ENCODE measurements around the gene KAZN.

DNA sequence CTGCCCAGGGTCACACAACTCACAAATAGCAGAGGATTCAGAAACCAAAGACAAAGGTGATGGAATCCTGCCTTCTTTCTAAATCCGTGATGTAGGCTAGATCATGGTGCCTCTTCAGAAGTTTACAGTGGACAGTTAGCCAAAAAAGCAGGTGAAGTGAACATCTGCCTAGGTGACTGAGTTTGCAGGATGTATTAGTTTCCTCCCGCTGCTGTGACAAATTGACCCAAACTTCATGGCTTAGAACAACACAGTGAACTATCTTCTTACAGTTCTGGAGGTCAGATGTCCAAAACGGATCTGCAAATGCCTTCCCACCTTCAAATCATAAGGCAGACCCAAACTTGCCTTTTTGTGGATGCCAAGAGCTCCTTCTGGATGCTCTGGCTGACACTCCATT lies 551.9 kb downstream of the KAZN start:
- no peak for TF ChIP-seq POLR2AphosphoS5 (IDR thresholded peaks at IDR 0.05)
- TF ChIP-seq, protein P1, sequence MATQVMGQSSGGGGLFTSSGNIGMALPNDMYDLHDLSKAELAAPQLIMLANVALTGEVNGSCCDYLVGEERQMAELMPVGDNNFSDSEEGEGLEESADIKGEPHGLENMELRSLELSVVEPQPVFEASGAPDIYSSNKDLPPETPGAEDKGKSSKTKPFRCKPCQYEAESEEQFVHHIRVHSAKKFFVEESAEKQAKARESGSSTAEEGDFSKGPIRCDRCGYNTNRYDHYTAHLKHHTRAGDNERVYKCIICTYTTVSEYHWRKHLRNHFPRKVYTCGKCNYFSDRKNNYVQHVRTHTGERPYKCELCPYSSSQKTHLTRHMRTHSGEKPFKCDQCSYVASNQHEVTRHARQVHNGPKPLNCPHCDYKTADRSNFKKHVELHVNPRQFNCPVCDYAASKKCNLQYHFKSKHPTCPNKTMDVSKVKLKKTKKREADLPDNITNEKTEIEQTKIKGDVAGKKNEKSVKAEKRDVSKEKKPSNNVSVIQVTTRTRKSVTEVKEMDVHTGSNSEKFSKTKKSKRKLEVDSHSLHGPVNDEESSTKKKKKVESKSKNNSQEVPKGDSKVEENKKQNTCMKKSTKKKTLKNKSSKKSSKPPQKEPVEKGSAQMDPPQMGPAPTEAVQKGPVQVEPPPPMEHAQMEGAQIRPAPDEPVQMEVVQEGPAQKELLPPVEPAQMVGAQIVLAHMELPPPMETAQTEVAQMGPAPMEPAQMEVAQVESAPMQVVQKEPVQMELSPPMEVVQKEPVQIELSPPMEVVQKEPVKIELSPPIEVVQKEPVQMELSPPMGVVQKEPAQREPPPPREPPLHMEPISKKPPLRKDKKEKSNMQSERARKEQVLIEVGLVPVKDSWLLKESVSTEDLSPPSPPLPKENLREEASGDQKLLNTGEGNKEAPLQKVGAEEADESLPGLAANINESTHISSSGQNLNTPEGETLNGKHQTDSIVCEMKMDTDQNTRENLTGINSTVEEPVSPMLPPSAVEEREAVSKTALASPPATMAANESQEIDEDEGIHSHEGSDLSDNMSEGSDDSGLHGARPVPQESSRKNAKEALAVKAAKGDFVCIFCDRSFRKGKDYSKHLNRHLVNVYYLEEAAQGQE (IDR thresholded peaks at IDR 0.05; ENCODE audit: borderline replicate concordance): no peak
- TF ChIP-seq, protein P2, sequence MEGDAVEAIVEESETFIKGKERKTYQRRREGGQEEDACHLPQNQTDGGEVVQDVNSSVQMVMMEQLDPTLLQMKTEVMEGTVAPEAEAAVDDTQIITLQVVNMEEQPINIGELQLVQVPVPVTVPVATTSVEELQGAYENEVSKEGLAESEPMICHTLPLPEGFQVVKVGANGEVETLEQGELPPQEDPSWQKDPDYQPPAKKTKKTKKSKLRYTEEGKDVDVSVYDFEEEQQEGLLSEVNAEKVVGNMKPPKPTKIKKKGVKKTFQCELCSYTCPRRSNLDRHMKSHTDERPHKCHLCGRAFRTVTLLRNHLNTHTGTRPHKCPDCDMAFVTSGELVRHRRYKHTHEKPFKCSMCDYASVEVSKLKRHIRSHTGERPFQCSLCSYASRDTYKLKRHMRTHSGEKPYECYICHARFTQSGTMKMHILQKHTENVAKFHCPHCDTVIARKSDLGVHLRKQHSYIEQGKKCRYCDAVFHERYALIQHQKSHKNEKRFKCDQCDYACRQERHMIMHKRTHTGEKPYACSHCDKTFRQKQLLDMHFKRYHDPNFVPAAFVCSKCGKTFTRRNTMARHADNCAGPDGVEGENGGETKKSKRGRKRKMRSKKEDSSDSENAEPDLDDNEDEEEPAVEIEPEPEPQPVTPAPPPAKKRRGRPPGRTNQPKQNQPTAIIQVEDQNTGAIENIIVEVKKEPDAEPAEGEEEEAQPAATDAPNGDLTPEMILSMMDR (IDR thresholded peaks at IDR 0.05; ENCODE audit: poor library complexity, severe bottlenecking): no peak
